Measurements from ENCODE around the gene RCVRN.

- TF ChIP-seq CTCF (conservative IDR thresholded peaks at IDR 0.05) (no peak), EZH2 (IDR thresholded peaks at IDR 0.05; ENCODE audit: low read depth) (no peak)
These were observed 13.3 kb upstream of the RCVRN start for GRCh38 chr17:9918352-9918751.
